NCI-H187 (cell line): ENCODE results near the gene HMCN1.

Experiments used
- DNase-seq, 2 experiments: peaks; one replicate each; lab custom pipeline; 2025; lab: John Stamatoyannopoulos, UW

The HMCN1 gene

GRCh38 chr1:185966471-185966870 lies 232.3 kb downstream of the HMCN1 start:
- DNase-seq = no peak

DNA sequence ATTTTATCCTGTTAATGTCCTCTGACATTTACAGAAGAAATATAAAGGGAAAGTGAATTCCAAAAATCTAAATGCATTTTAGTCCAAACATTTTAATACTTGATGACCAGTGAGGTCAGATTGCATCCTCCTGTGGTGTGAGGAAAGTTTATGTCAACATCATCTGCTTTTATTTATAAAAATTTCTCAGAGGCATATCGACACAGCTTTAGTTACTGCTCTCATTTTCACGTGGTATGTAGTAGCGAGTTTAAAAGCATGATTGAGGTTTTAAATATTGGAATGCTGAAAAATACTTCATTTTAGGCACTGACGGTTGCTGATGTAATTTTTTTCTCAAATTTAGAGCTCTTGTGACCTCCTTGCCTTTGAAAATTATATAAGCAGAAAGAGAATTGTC lies 234.8 kb downstream of the HMCN1 start:
- no peak for DNase-seq

GRCh38 chr1:185969524-185969991 lies 235.4 kb downstream of the HMCN1 start:
- no peak for DNase-seq

DNA sequence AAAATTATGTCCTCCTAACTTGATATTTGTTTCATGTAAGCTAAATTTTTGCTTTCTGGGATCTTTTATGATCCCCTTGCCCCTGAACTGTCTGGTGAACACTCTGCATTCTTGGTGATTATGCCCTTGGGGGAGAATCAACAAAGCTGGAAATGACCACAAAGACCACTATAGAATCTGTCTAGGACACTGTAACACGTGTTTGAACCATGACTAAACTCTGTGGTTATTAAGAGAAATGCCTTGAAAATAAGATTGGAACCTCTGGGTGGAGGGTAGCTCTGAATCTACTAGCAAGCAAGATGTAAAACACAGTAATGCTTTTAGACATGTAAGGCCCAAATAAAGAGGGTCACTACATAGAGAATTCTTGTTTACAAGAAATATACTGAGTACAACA lies 237.5 kb downstream of the HMCN1 start:
- no peak for DNase-seq

DNA sequence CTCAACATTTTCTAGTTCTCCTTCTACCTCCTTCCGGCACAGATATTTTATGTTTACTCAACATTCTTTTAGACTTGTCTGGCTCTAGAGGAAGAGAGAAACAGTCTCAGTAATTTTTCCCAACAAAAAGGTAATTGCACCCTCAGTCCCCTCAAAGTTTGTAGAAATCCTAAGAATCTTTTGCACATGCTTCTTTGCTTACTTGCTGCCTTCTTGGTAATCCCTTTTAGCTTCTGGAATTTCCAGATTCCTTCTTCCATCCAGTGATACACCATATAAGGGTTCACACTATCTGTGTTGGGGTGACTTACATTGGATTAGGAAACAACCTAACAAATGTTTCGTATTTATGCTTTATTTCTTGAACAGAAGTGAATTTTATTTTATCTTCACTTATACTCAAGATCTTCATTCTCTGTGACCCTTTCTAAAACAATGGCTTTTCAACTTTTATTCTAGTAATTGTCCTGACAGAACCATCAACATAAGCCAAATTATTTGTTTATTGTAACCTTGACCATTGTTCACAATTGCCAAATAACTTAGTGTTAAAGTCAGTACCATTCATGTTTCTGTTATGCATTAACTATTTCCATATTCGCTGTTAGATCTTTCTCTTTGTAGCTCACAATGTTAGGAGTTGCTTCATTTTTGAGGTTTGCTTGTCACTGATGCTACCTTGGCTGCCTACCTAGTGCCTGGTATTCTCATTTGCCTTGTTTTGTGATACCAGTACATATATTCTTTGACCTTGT lies 238.1 kb downstream of the HMCN1 start:
- no peak for DNase-seq

DNA sequence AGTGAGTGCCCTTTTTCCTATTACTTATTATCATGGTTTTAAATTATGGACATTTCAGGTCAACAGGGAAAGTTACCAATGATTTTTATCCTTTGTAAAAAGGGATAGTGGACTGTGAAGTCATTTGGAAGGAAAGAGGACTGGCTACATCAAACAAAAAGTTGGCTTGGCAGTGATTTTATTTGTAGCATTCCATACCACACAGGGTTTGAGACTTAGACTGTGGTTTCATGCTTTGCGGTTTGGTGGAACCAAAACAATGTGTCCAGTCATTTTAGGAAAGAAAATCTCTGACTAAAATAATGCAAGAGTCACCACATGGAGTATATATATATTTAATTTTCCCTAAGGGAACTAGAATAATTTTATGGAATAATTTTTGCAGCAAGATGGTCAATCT lies 239.5 kb downstream of the HMCN1 start:
- no peak for DNase-seq

GRCh38 chr1:185974367-185975170 lies 240.4 kb downstream of the HMCN1 start:
- DNase-seq = peak in 1 of 2 experiments; percentile 35

DNA sequence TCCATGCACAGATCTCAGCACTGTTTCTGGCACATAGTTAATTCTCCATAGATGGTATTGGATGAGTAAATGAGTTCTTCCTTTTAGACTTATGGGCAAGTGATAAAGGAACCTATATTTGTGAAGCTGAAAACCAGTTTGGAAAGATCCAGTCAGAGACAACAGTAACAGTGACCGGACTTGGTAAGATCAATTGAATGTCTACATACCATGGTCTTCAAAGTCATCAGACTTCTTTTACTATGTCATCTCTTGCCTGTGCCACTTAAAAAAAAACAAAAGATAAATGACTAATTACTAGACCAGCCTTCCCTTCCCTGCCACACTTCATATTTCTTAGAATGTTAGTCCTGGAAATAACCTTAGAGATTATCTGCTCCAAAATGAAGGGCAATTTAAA lies 246.7 kb downstream of the HMCN1 start:
- DNase-seq = no peak

DNA sequence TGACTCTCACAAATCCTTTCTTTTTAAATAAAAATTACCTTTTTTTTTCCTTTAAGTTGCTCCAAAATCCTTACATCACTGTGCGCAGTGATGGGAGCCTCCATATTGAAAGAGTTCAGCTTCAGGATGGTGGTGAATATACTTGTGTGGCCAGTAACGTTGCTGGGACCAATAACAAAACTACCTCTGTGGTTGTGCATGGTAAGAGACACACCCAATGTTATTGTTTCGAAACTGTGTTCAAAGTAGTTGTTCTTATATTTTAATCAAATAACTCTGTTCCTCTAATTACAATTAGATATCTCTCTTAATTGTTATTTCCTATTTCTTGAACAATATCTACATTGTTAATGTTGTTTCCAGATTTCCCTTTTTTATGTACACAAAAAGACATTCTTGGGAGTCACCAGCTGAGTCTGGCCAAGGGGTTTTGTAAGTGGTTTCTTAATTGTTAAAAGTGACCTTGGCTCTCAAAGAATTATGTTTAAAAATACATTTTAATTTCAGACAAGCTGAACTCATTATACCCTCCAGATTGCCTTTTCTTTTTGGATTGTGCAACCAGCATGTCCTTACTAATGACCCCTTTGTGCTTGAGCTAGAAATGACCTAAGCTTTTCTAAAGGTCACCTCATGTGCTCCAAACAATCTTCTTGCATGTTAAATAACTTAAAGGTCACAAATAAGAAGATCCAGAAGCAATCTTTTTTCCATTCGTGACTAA lies 250.1 kb downstream of the HMCN1 start:
- no peak for DNase-seq

DNA sequence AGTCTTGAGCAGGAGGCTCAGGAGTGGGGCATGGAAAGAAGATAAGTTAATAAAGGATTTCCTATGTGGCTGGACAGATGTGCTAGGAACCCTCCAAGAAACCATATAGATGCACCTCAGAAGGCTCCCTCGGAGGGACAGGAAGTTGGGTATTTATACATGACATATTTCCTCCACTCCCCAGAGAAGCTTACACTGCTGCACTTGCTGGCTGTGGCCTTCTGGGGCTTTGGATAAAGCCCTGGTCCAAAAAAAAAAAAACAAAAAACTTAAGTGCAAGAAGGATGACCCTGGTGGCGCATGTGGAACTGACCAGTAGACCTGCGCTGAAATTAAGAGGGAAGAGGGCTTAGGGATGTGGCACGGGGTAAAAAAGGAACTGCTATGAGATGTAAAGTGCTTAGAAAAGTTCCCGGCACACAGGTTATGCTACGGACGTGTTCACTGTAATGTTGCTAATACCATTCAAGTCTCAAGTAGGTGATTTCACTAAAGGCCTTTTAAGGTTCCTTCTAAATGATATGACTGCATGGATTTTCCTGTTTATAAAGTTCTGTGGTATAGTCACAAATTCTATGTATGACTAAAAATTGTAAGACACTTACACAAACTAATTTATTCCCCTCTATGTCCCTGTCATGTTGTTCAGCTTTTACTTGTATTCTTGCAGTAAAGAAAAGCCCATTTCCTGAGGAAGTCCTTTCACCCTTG lies 253.6 kb downstream of the HMCN1 start:
- no peak for DNase-seq

DNA sequence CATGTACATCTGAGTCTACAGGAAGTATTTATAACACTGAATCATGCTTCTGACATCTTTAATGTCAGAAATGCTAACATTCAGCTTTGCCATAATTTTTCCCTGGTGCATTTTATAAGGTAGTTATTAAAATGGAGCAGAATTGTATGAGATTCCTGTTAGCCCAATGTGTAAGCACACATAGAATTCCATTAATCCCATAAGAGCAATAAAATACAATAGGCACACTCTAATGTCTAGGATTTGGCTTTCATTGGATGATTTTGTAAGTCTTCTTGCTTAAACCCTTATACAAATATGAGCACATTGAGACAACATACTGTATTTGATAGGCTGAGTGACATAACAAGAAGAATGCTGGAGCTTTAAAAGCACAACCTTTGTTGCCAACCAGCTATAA lies 256.4 kb downstream of the HMCN1 start:
- DNase-seq = no peak

GRCh38 chr1:185991266-185991665 lies 257.1 kb downstream of the HMCN1 start:
- DNase-seq = no peak

DNA sequence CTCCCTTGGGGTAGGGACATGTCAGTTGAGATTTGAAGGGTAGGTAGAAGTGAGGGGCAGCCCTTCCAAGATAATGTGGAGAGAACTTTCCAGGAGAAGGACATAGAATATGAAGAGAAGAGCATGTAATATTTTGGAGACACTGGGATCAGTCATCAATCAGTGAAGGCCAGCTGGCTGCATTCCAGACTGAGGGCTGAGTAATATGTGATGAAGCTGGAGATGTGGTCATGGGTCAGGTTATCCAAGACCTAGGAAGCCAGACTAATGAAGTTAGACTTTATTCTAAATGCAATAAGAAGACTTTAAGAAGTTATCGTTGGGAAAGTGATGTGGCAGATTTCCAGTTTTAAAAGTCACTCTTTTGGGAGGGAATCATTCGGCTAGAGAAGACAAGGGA lies 262.0 kb downstream of the HMCN1 start:
- no peak for DNase-seq

DNA sequence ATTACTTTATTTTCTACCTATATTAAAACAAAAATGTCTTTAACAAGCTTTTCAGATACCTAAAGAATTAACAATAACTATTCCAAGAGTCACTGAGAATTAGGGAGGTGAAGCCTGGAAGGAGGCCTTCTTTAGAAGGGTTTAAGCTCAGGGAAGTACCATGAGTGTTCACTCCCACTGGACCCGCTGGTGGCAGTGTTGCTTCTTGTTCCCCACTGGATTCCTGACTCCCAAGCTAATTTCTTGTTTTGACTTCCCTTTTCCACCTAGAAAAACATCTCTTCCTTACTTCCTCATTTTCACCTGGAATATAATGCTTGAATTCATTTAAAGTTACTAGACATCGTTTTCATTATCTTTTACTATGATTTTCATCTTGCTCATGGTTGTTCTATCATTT lies 264.2 kb downstream of the HMCN1 start:
- no peak for DNase-seq

DNA sequence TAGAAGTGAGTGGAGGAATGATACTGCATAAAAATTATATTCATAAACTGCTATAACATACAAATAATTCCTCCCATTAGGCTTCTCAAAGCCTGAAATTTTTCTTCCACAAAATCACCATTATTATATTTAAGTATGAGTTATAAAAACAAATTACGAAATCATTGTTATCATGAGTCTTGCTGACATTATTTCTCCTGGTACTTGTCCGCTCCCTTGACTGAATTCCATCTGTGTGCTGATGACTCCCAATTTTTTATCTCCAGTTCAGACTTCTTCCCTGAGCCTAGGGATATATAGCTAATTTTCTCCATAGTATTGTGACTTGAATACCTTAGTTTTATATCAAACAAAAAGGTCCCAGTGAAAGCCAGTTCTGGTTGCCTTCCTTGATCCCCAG lies 268.2 kb downstream of the HMCN1 start:
- DNase-seq = no peak

GRCh38 chr1:186009039-186009737 lies 275.0 kb downstream of the HMCN1 start:
- DNase-seq = no peak

GRCh38 chr1:186014370-186015037 lies 280.3 kb downstream of the HMCN1 start:
- DNase-seq = no peak

GRCh38 chr1:186016856-186017255 lies 282.7 kb downstream of the HMCN1 start:
- DNase-seq = no peak

DNA sequence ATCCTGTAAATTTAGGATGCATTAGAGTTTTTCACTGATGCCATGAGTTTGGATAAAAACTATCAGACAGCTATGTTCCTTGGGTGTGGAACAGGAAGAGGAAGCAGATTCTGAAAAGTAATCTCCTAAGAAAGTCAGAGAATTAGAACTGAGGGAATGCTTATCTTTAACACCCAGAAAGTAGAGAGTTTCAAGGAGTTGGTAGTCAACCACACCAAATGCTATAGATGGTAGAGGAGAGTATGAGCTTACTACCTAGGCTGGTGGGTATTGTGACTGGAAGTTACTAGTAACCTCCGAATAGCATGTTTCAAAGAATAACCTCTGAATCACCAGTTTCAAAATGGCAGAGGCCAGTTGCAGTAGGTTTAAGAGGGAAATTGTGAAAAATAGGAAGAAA lies 288.0 kb downstream of the HMCN1 start:
- DNase-seq = no peak

DNA sequence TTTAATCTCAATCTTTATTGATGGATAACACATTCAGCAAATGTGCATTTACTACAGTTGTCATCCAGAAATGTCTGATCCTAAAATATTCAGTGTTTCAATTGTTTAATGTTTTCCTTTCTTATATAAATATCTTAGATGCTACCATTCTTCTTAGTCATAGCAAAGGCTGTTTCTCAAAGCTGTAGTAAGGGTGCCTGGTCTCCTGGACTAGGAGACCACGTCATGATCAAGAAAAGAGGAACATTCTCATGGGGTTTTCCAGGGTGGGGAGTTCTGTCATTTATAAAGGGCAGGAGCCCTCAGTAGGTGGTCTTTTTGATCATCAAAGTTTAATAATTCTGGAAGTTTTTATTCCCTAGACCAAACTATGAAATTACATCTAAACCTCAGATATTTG lies 292.8 kb downstream of the HMCN1 start:
- no peak for DNase-seq

DNA sequence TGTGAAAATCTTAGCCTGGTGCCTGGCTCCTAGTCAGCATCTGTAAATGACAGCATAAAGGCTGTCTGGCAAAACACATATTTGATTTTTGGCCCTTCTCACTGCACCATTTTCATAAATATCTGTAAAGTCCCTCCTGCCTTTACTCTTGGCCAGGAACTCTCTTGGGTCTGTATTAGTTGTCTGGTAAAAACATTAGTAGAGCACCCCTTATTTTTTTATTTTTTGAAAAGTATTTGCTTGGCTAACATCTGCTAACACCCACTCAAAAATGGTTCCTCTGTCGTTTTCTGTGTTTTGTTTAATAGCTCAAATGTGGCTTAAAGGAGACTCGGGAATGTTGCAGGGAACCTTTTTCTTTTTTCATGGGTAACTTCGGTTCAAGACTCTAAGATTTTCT lies 293.4 kb downstream of the HMCN1 start:
- DNase-seq = no peak
